Stimulated activated effector memory CD8-positive, alpha-beta T cell treated with anti-CD3 and anti-CD28 coated beads, Interleukin-12 subunit alpha, Interleukin-12 subunit beta, amount 100 ng/mL, for 72 hours (primary cell): ENCODE data around the gene PPP1R27.

Source experiments
- ATAC-seq: fragments of 150-1000 bp; cut with Tn5 transposase; 2 replicates; pipeline ENCODE4 v1.10.0; 2021
- DNase-seq, 2 donors: peaks; one replicate each; pipeline ENCODE4 v3.0.0; 2021 to 2022; ENCODE audit warnings: low spot score in 2 of 2
- H3K27ac Mint-ChIP-seq: one replicate; pipeline ENCODE4 v1.8.0; 2022; ENCODE audit warnings: mild to moderate bottlenecking, mixed read lengths
- H3K36me3 Mint-ChIP-seq: one replicate; pipeline ENCODE4 v1.8.0; 2022; ENCODE audit warnings: mild to moderate bottlenecking, mixed read lengths
- H3K4me1 Mint-ChIP-seq: one replicate; pipeline ENCODE4 v1.8.0; 2022; ENCODE audit warnings: mixed read lengths
- H3K4me3 Mint-ChIP-seq: one replicate; pipeline ENCODE4 v1.8.0; 2022; ENCODE audit warnings: mild to moderate bottlenecking, mixed read lengths
- H3K9me3 Mint-ChIP-seq: one replicate; pipeline ENCODE4 v1.8.0; 2022; ENCODE audit warnings: mixed read lengths

The PPP1R27 gene

DNA sequence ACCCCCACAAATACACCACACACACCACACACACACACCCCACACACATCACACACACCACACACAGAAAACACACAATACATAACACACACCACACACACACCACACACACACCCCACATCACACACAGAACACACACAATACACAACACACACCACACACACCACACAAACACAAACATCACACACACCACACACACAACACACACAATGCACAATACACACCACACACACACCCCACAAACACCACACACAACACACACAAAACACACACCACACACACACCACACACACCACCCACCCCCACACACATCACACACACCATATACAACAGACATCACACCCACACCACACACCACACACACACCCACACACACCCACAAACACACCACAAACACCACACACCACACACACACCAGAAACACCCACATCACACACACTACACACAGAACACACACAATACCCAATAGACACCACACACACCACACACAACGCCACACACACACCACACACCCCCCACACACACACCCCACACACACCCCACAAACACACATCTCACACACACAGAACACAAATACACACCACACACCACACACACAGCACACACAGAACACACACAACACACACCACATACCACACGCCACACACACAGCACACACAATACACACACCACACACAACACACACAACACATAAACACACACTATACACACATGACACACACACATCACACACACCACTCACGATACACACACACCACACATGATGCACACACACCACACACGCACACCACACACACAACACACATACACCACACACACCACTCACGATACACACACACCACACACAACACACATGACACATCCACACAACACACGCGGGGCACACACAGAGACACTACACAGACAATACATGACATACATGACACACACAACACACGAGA lies 41.9 kb downstream of the PPP1R27 start:
- no peak for ATAC-seq
- H3K27ac Mint-ChIP-seq, result no peak overlapping the region

More for the DNA sequence above, 41.9 kb downstream of the PPP1R27 start:
- H3K9me3 Mint-ChIP-seq, result no peaks in the 10 kb centered on the region
- H3K36me3 Mint-ChIP-seq, result no peaks in the 10 kb centered on the region
- no peaks in the 10 kb centered on the region for H3K4me1 Mint-ChIP-seq
- DNase-seq, result no peak
- no peak overlapping the region for H3K4me3 Mint-ChIP-seq
